CD4-positive, alpha-beta T cell treated with Interleukin-15 for 1 hour (primary cell): ENCODE results near the gene PLAU.
"Not testable (repeated sequence)": the region's sequence is repeated elsewhere in the genome, so short reads cannot be mapped to it uniquely, and the experiment has no call there.

Experiments
- DNase-seq: peaks from one replicate; pipeline ENCODE4 v3.0.0-alpha.2; 2020

PLAU gene

GRCh38 chr10:73877533-73878160 is 33.3 kb upstream of the PLAU start:
- no peak for DNase-seq

DNA sequence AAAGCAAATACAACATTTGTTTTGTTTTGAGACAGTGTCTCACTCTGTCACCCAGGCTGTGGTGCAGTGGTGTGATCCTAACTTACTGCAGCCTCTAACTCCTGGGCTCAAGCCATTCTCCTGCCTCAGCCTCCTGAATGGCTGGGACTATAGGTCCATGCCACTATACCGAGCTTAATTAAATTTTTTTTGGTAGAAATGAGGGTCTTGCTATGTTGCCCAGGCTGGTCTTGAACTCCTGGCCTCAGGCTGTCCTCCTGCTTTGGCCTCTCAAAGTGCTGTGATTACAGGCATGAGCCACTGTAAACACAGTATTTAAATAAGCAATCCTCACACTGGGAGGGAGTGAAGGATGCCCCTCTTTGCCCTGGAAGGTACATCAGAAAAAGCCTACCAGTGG is 32.6 kb upstream of the PLAU start:
- no peak for DNase-seq

GRCh38 chr10:73879296-73880173 is 31.4 kb upstream of the PLAU start:
- peak; percentile 95 for DNase-seq

- no peak for DNase-seq
Observed at GRCh38 chr10:73881221-73881919, 29.6 kb upstream of the PLAU start.

DNA sequence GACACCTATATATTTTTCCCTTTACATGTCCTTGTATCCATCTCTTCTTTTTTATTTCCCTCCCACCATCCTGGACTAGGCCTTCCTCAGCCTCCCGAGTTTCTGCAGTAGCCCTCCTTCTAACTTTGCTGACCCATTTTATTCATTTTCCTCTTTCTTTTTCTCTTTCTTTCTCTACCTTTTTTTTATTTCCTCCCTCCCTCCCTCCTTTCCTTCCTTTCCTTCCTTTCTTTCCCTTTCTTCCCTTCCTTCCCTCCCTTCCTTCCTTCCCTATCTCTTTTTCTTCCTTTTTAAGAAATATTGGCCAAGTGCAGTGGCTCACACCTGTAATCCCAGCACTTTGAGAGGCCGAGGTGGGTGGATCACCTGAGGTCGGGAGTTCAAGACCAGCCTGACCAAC is 26.9 kb upstream of the PLAU start:
- DNase-seq, result no peak

DNA sequence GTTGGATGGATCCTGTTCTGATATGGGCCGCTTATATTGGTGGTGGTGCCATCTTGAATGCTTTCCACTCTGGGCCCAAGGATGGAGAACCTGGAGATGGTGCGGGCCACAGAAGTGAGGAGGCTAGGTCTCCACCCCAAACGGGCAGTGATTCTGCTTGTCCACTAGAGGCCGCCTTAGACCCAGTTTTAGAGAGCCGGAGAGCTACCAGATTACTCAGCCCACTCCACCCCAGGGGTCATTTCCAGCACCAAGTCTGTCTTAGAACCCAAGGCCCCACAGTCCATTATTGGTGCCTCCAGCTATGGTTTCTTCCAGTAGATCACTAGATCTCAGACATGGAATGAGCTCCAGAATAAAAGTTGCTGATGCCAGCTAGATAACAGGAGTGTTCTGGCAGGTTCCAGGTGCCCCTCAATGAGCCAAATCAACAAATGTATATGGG is 24.8 kb upstream of the PLAU start:
- DNase-seq, result peak; percentile 75

- no peak for DNase-seq
Observed at GRCh38 chr10:73886661-73887293, 24.2 kb upstream of the PLAU start.

DNA sequence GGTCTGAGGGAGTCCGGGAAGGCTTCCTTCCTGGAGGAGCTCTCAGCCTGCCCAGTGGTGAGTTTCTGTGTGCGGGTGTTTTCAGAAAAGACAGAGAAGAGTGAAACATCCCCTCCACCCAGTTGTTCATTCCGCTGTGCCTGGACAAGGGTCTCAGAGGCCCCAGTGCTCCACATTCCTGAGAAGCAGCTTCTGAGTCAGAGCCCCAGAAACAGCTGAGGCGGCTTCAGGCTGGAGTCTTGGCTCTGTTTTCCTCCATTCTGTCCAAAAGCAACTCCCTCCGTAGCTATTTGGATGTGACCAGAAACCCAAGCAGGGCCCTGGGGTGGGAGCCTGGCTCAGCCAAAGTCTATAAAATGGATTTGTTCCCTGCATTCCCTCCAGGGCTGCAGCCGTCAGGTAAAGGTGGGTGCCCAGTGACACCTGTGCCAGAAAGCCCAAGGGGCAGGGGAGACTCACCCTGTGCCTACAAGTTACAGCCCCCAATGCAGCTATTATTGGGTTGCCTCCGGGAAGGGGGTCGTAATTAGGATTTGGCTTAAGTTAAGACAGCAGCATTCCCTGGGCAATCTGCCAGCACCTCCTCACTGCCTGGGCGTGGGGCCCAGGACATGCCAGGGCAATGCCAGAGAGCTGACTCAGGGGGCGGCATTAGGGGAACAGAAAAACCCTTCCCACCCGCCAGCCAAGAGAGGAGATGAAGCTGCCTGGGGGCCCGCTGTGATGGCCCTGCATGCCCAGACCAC is 23.5 kb upstream of the PLAU start:
- no peak for DNase-seq

DNA sequence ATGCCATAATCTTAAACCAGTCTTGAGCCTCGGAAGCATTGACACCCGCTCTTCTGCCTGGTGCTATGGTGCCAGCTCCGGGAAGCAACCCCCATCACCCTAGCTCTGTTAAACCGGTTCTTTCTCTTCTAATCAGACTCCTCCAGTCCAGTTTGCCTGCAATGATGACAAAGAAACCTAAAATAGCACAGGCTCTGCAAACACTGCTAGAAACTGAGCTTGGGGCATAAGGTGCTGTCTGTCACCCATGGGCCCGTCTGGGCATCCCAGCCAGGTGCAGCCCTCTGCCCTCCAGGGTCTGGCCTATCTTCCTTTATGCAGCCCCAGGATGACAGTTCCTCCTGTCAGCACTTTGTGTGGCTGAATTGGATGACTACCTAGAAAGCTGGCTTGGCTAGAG is 22.4 kb upstream of the PLAU start:
- no peak for DNase-seq

- peak; percentile 84 for DNase-seq
Observed at GRCh38 chr10:73889014-73889413, 21.9 kb upstream of the PLAU start.

DNA sequence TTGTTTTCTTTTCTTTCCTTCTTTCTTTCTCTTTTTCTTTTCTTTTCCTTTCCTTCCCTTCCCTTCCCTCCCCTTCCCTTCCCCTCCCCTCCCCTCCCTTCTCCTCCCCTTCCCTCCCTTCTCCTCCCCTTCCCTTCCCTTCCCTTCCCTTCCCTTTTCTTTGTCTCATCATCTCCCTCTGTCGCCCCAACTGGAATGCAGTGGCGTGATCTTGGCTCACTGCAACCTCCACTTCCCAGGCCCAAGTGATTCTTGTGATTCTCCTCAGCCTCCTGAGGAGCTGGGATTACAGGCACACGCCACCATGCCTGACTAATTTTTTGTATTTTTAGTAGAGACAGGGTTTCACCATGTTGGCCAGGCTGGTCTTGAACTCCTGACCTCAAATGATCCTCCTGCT is 21.5 kb upstream of the PLAU start:
- not testable (repeated sequence) for DNase-seq

DNA sequence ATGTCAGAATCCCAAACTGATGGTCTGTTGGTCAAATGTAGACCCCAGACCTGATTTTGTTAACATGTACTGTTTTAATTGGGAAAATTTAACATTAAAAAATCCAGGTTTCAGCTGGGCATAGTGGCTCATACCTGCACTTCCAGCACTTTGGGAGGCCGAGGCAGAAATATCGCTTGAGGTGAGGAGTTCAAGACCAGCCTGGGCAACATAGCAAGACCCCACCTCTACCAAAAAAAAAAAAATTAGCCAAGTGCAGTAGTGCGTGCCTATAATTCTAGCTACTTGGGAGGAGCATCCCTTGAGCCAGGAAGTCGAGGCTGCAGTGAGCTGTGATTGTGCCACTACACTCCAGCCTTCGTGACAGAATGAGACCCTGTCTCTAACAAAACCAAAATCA is 20.7 kb upstream of the PLAU start:
- no peak for DNase-seq

DNA sequence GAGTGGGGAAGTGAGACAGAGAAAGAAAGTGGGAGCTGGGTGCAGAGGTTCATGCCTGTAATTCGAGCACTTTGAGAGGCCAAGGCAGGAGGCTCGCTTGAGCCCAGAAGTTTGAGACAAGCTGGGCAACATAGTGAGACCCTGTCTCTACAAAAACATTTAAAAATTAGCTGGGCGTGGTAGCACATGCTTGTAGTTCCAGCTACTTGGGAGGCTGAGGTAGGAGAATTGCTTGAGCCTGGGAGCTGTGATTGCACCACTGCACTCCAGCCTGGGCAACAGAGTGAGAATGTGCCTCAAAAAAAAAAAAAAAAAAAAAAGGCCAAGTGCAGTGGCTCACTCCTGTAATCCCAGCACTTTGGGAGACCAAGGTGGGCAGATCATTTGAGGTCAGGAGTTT is 20.1 kb upstream of the PLAU start:
- DNase-seq, result not testable (repeated sequence)

GRCh38 chr10:73891540-73891939 is 19.4 kb upstream of the PLAU start:
- DNase-seq, result no peak

DNA sequence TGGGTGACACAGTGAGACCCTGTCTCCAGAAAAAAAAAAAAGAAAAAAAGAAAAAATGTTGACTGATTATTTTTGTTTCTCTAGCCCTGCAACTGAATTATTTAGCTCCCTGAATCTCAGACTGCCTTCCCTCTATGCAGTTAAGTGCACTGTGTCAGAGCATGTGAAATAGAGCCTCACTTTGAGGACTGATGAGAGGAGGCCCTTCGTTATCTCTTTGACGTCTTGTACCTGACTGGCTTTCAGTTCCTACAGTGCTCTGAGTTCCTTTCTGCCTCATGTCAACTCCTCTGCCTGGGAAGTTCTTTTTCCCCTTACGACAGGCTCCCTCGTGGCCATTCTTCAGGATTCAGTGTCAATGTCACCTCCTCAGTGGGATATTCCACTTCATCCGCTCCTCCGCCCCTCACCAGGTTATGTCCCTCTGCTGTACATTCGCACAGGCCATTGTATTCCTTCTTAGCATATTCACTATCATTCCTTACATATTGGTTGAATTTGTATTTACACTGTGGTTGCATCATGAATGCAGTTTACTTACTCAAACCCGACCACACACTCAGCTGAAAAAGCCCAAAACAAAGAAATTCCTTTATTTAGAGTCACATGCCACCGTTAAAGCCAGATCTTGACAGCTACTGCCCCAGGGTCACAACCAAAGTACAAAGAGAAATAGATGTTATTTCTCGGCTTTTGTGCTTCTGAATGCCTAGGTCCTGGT is 18.5 kb upstream of the PLAU start:
- no peak for DNase-seq

- no peak for DNase-seq
Observed at GRCh38 chr10:73893426-73893825, 17.5 kb upstream of the PLAU start.

DNA sequence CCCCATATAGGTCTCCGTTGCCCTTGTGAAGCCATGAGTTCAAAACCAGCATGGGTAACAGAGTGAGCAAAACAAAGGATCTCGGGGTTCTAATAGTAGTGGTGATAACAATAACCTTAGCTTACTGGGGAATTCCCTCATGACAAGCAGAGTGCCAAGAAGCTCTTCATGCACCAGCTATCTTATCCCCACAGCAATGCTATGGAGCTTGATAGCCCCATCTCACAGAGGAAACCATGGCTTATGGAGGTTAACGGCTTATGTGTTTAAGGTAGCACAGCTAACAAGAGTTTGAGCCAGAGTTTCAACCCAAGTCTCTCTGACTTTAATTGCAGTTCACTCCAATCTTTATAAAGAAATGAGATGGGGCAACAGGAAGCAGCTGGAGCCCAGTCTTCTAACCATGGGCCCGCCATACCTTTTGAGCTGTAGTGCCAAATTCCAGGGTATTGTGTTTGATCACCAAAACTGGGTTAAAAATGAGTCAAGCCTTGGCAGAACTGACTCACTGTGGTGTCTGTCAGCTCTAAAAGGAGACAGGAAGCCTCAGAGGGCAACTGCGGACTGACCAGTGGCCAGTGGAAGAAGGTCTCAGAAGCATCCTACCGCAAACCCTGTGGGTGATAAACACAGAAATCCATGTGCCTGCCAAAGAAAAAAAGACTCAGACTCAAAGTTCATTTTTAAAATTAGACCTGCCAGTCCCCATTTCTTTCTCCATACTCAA is 16.5 kb upstream of the PLAU start:
- DNase-seq, result no peak

GRCh38 chr10:73895381-73895780 is 15.6 kb upstream of the PLAU start:
- DNase-seq, result not testable (repeated sequence)

DNA sequence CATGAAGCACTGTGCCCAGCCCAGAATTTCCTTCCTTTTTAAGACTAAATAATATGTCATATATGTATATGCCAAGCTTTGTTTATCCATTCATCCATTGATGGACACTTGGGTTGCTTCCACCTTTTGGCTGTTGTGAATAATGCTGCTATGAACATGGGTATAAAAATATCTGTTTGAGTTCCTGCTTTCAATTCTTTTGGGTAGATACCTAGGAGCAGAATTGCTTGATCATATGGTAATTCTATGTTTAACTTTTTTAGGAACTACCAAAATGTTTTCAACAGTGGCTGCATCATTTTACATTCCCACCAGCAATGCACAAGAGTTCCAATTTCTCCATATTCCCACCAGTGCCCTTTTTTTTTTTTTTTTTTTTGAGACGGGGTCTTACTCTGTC is 13.2 kb upstream of the PLAU start:
- DNase-seq, result no peak

GRCh38 chr10:73898730-73899410 is 12.1 kb upstream of the PLAU start:
- no peak for DNase-seq

DNA sequence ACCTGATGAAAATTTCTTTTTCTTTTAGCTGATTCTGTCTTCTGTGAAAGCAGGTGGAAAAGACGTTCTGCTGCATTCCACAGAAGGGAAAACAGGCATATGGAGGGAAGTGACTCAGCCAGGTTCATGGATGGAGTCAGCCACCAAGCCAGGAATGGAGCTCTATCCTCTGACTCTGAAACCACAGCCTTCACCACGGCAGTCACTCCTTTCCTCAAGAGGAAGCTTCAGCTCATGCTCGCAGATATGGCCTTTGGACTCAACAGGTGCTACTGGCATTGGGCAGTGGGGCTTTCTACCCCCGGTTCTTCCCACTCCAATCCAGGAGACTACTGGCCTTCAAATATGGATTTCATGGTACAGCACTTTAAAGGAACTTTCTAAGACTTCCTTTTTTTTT is 11.5 kb upstream of the PLAU start:
- DNase-seq, result no peak
